Urinary bladder (tissue), 4 donors: ENCODE data around the gene SETD3. TPM values are rescaled to one million over a fixed set of nuclear protein-coding genes. Genes with fewer than 3 reads are reported as not detected.

Experiments used
- DNase-seq: peaks from one replicate; pipeline ENCODE4 v3.0.0-alpha.2; 2015; ENCODE audit errors: extremely low spot score
- H3K27ac ChIP-seq: one replicate; pipeline ENCODE4 v1.5.1; 2013; ENCODE audit warnings: low read depth, mild to moderate bottlenecking, moderate library complexity
- H3K36me3 ChIP-seq: one replicate; pipeline ENCODE4 v1.6.1; 2013; ENCODE audit warnings: mild to moderate bottlenecking, moderate library complexity; ENCODE audit not compliant: insufficient read depth
- H3K4me1 ChIP-seq: one replicate; pipeline ENCODE4 v1.6.1; 2013; ENCODE audit warnings: mild to moderate bottlenecking, moderate library complexity; ENCODE audit not compliant: insufficient read depth
- H3K4me3 ChIP-seq: one replicate; pipeline ENCODE4 v1.5.1; 2013; ENCODE audit warnings: low read depth, low read length
- WGBS: extraction: QIAGEN DNeasy Blood & Tissue Kit; methylation state at CpG from one replicate; pipeline ENCODE4 v1.1.7; 2013; 5-methylcytosine and 5-hydroxymethylcytosine counted together
- polyA plus RNA-seq: library from polyadenylated mRNA; stranded (reverse); fragments of 200-250 nt; gene quantifications from one replicate; pipeline ENCODE4 v1.2.3, GENCODE V29; 2013
- total RNA-seq: library from RNA; depleted of rRNA; stranded (reverse); fragments of >200 nt; gene quantifications from one replicate; pipeline ENCODE4 v1.2.3, GENCODE V29; 2014
- donor health status: healthy with polysubstance abuse.
- donor health status: healthy.

The SETD3 gene
- total and polyA plus RNA-seq, 2 donors = 68.6 to 72.1 TPM

DNA sequence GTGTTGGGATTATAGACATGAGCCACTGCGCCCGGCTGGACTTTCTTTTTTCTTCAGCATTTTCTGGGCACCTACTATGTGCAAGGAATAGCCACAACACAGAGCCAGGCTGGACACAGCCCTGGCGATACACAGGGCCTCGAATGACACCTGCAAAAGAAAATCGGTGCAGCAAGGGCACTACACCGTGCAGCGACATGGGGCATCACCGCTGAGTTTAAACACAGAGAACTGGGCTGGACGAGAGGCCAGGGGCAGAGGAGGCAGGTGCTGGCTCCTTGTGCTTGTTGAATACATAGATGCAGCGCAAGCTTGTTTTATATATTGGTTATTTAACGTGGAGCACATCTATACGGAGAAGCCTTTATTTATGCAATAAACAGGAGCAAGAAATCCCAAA is 92.4 kb downstream of the SETD3 start:
- no peak for DNase-seq
- WGBS = 89% methylated on average over 12 of the region's 12 CpGs
- no peak overlapping the region for H3K27ac ChIP-seq
- H3K4me1 ChIP-seq = peaks cover 3% of the 10 kb centered on the region
- H3K4me3 ChIP-seq = no peak overlapping the region
- H3K36me3 ChIP-seq = no peaks in the 10 kb centered on the region

DNA sequence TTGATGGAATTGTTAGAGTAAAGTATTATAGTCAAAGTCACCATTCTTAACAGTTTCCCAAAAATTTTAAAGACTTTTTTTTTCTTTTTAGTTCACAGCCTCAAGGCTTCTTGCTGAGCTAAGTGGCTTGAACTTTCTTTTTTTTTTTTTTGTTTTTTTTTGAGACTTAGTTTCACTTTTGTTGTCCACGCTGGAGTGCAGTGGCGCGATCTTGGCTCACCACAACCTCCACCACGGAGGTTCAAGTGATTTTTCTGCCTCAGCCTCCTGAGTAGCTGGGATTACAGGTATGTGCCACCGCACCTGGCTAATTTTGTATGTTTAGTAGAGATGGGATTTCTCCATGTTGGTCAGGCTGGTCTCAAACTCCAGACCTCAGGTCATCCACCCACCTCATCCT is 92.8 kb downstream of the SETD3 start:
- H3K4me3 ChIP-seq = no peak overlapping the region
- WGBS = 80% methylated on average over 5 of the region's 5 CpGs
- no peak for DNase-seq
- no peak overlapping the region for H3K27ac ChIP-seq
- H3K4me1 ChIP-seq = peaks cover 3% of the 10 kb centered on the region
- H3K36me3 ChIP-seq = no peaks in the 10 kb centered on the region

DNA sequence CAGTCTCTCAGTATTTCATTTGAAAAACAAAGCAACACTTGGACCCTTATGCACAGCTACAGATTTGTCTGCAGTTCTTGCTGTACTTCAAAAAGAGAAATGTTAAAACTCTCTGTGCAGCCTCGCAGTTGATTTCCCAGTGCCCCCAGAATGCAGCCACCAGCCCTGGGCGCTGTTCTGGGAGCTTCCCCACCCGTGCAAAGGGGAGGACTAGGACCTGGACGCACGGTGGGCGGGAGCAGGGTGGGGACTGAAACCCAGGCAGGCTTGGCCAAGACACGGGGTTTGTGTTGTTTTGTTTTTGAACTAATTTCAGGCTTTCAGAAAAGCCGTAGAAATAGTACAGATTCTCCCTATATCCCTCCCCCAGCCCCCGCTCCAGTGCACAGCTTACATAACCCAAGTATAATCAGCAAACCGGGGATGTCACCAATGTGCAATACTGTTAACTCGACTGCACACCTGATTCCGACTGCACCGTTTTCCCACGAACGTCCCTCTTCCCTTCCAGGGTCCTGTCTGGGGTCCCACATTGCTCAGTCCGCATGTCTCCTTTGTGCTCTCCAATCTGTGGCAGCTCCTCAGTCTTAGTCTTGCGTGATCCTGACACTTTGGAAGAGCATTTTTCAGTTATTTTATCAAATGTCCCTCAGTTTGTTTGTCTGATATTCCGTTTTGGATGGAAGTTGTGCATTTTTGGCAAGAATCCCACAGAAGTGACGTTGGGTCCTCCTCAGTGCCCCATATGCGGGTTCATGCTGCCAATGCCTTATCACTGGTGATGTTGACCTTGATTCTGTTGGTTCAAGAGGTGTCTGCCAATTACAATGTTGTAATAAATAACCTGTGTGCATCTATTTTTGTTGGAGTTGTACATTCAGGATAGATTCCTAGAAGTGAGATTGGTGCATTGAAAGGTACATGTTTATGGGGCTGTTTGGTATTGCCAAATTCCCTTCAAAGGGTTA is 95.9 kb downstream of the SETD3 start:
- H3K4me1 ChIP-seq = peaks cover 3% of the 10 kb centered on the region
- H3K4me3 ChIP-seq = no peak overlapping the region
- no peaks in the 10 kb centered on the region for H3K36me3 ChIP-seq
- no peak overlapping the region for H3K27ac ChIP-seq
- no peak for DNase-seq
- WGBS = 72% methylated on average over 20 of the region's 20 CpGs

DNA sequence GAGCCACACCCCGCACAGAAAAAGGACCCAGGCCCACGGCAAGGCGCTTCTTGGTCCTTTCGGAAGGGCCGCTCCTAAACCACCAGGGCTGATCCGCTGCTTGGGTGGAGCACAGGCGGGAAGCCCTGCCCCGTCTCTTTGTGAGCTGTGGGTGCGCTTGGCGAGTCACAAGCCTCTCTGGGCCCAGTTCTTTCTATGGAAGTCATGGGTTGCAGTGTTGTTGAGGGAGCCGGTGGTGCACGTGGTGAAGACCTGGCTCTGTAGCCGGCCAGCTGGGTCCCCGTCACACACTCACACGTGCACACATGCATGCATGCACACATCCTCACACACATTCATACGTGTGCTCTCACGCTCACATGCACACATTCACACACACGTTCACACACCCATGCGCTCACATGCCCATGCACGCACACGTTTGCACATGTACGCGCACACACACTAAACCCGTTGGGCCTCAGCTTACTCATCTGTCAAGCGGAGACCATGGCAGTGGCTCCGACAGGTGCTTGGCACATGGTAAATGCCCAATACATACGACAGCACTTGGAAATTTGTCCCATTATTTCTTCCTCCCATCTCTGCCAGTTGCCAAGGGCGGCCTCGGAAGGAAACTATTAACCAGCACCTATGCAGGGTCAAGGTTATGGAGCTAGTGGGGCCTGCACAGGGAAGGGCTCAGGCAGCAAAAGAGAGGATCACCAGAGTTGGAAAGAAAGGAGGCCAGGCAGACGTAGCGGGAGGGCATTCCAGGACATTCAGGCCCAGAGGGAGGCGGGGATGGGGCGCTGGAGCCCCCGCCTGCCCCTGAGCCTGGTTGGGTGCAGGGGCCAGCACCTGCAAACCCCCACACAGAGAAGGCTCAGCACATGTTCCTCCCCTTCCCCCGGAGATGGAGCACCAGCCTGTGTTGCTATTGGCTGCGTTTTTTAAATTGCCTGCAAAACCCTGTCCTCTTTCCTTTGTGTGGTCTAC is 96.9 kb downstream of the SETD3 start:
- no peak overlapping the region for H3K4me3 ChIP-seq
- 84% methylated on average over 36 of the region's 36 CpGs for WGBS
- H3K4me1 ChIP-seq = no peaks in the 10 kb centered on the region
- H3K36me3 ChIP-seq = no peaks in the 10 kb centered on the region
- no peak for DNase-seq
- no peak overlapping the region for H3K27ac ChIP-seq

DNA sequence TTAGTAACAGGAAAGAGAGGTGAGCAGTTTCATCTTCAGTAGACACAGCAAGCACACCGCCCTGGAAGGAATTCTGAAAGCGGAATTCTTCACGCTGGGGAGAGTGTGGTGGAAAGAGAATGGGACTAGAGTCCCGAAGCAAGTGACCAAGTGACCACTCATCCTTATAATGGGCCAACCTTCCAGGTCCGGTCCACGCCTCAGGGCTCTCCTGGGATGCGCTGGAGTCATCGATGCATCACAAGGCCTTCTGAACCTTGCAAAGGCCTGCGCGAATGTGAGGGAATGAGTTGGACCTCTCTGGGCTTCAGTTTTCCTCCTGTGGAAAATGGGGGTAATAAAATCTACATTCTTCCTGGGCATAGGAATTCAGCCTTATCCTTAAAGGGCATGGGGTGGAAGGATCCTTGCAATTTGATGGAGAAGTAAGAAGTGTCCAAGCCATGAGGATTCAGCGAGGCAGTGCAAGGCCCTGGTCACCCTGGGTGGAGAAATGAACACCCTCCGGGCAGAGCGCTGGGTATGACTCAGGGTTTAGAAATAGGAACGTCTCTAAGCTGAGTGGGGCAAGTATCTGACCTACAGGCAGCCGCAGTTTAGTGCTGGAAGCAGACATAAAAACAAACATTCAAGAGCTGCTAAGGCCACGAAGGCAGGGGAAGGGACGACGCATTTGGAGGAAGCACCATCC is 97.7 kb downstream of the SETD3 start:
- WGBS = 82% methylated on average over 18 of the region's 18 CpGs
- no peaks in the 10 kb centered on the region for H3K36me3 ChIP-seq
- no peaks in the 10 kb centered on the region for H3K4me1 ChIP-seq
- no peak overlapping the region for H3K4me3 ChIP-seq
- H3K27ac ChIP-seq = no peak overlapping the region
- no peak for DNase-seq

- Histone ChIP-seq H3K4me1 (no peaks in the 10 kb centered on the region), H3K36me3 (no peaks in the 10 kb centered on the region), H3K27ac (no peak overlapping the region), H3K4me3 (no peak overlapping the region)
- 51% methylated on average over 16 of the region's 16 CpGs for WGBS
- no peak for DNase-seq
Observed at GRCh38 chr14:99382071-99382470, 98.6 kb downstream of the SETD3 start.

- Histone ChIP-seq H3K36me3 (no peaks in the 10 kb centered on the region), H3K4me1 (no peaks in the 10 kb centered on the region), H3K27ac (no peak overlapping the region), H3K4me3 (no peak overlapping the region)
- 78% methylated on average over 8 of the region's 8 CpGs for WGBS
- DNase-seq = no peak
Observed at GRCh38 chr14:99381688-99382060, 99.0 kb downstream of the SETD3 start.

- WGBS = 69% methylated on average over 18 of the region's 18 CpGs
- no peak for DNase-seq
Observed at GRCh38 chr14:99380991-99381687, 99.5 kb downstream of the SETD3 start.

DNA sequence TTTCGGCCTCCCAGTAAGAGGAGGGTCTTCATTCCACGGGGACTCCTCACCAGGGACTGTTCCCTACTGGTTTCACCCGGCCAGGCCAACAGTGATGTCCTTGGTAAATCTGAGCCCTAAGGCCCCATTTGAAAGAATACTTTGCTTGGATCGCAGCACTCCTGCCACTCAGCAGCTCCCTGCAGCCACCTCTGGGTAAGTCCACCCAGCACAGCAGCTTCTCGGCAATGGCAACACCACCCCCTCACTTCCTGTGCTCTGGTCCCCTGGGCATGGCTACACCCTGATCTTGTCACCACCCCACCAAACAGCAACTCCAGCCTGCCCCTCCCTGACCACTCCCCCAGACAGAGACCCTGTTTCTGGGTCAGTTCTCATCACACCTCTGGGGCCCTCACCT is 100.3 kb downstream of the SETD3 start:
- no peaks in the 10 kb centered on the region for H3K36me3 ChIP-seq
- H3K4me3 ChIP-seq = no peak overlapping the region
- DNase-seq = no peak
- WGBS = 47% methylated on average over 5 of the region's 5 CpGs
- H3K4me1 ChIP-seq = no peaks in the 10 kb centered on the region
- H3K27ac ChIP-seq = no peak overlapping the region

More at GRCh38 chr14:99380991-99381687, 99.5 kb downstream of the SETD3 start:
- no peak overlapping the region for H3K27ac ChIP-seq
- no peaks in the 10 kb centered on the region for H3K4me1 ChIP-seq
- H3K4me3 ChIP-seq = no peak overlapping the region
- H3K36me3 ChIP-seq = no peaks in the 10 kb centered on the region

- H3K4me1 ChIP-seq = no peaks in the 10 kb centered on the region
- no peak overlapping the region for H3K27ac ChIP-seq
- H3K36me3 ChIP-seq = no peaks in the 10 kb centered on the region
- H3K4me3 ChIP-seq = no peak overlapping the region
- DNase-seq = no peak
- WGBS = 50% methylated on average over 9 of the region's 9 CpGs
Observed at GRCh38 chr14:99378782-99379214, 101.9 kb downstream of the SETD3 start.

DNA sequence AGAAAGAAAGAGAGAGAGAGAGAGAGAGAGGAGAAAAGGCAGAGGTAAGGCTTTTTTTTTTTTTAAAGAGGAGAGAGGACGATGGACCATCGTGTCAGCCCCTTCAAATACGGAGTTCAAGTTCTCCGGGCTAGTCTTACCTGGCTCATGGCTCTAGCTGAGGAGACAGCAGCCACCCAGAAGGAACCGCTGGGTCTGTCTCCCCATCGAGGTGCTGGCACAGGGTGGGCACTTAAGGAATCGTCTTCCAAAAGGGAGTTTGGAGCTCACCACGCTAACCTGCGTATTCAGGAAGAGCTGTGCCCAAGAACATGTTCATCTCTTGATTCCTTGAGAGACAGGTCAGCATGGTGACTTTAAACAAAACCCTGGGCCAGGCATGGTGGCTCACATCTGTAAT is 102.7 kb downstream of the SETD3 start:
- H3K36me3 ChIP-seq = no peaks in the 10 kb centered on the region

DNA sequence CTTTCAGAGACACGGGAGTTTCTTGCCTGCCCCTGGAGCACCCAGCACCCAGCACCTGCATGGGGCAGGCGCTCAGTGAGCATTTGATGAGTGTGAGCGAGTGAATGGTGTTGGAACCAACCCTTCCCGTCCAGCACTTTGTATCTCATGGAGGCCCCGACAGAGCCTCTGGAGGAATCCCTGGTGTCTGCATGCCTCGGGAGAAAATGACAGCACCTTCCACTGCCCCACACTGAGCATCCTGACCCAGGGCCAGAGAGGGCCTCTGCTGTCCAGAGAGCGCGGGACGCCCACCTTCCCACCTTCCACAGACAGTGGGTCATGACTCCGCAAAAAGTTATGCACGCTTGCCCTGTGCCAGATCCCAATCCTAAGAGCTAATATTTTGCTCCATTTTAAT is 105.7 kb downstream of the SETD3 start:
- Histone ChIP-seq H3K4me3 (no peak overlapping the region), H3K36me3 (no peaks in the 10 kb centered on the region), H3K4me1 (no peaks in the 10 kb centered on the region), H3K27ac (no peak overlapping the region)
- no peak for DNase-seq
- WGBS = 79% methylated on average over 11 of the region's 11 CpGs

More for the DNA sequence above, 102.7 kb downstream of the SETD3 start:
- Histone ChIP-seq H3K4me1 (no peaks in the 10 kb centered on the region), H3K27ac (no peak overlapping the region), H3K4me3 (no peak overlapping the region)
- no peak for DNase-seq
- 85% methylated on average over 9 of the region's 9 CpGs for WGBS
